Sigmoid colon (tissue), 7 donors: ENCODE results near the gene TSPAN16. TPM values are rescaled to one million over a fixed set of nuclear protein-coding genes. Genes with fewer than 3 reads are reported as not detected.

ENCODE experiments used
- DNase-seq: peaks from one replicate; pipeline ENCODE4 v3.0.0-alpha.2; 2019
- H3K27ac ChIP-seq, 4 donors: fragments of 200-600 bp; sonication (generic); one replicate each; pipeline ENCODE4 v1.5.1; 2016 to 2019; ENCODE audit warnings: mild to moderate bottlenecking in 1 of 4
- H3K27me3 ChIP-seq, 3 donors: fragments of 200-600 bp; sonication (generic); one replicate each; pipeline ENCODE4 v1.5.1; 2019; ENCODE audit warnings: mild to moderate bottlenecking in 1 of 3
- H3K36me3 ChIP-seq, 4 donors: fragments of 200-600 bp; sonication (generic); one replicate each; pipeline ENCODE4 v1.5.1; 2016 to 2019
- H3K4me1 ChIP-seq, 4 donors: fragments of 200-600 bp; sonication (generic); one replicate each; pipeline ENCODE4 v1.5.1; 2017 to 2019
- H3K4me3 ChIP-seq, 4 donors: fragments of 200-600 bp; sonication (generic); one replicate each; pipeline ENCODE4 v1.5.1; 2017 to 2019; ENCODE audit warnings: mild to moderate bottlenecking in 2 of 4, moderate library complexity in 1 of 4
- H3K9me3 ChIP-seq, 4 donors: fragments of 200-600 bp in 3 of 4; sonication (generic) in 3 of 4; one replicate each; pipeline versions ENCODE4 v1.5.1 to v1.6.1; 2013 to 2019
- CTCF ChIP-seq, 4 experiments: fragments of 450-650 bp in 3 of 4; fragments of 200-600 bp in 1 of 4; IDR thresholded peaks; one replicate each; pipeline ENCODE4 v1.5.1; 2016 to 2019; ENCODE audit warnings: antibody characterized with exemption in 4 of 4, mild to moderate bottlenecking in 3 of 4, moderate library complexity in 2 of 4
- EP300 ChIP-seq, 4 donors: sonication (generic); formaldehyde crosslinking; IDR thresholded peaks; one replicate each; pipeline ENCODE4 v1.6.1; 2017; ENCODE audit warnings: antibody characterized with exemption in 4 of 4
- POLR2A ChIP-seq, 2 donors: fragments of 450-650 bp; IDR thresholded peaks; one replicate each; pipeline ENCODE4 v1.6.1; 2016; ENCODE audit warnings: antibody characterized with exemption in 2 of 2, mild to moderate bottlenecking in 2 of 2, moderate library complexity in 2 of 2
- POLR2AphosphoS5 ChIP-seq, 4 donors: sonication (generic); formaldehyde crosslinking; IDR thresholded peaks; one replicate each; pipeline ENCODE4 v1.6.1; 2017; ENCODE audit warnings: antibody characterized with exemption in 4 of 4
- WGBS, 2 donors: extraction: QIAGEN DNeasy Blood & Tissue Kit; methylation state at CpG; one replicate each; pipeline ENCODE4 v1.1.7; 2013; 5-methylcytosine and 5-hydroxymethylcytosine counted together
- intact Hi-C: fragments of 100-400 bp; cut with DNase I; formaldehyde crosslinking; loops from one replicate; pipeline ENCODE4 v1.15.1; 2023
- polyA plus RNA-seq, 3 donors: library from polyadenylated mRNA; stranded (reverse); fragments of 200-250 nt; gene quantifications; one replicate each; pipeline ENCODE4 v1.2.3, GENCODE V29; 2013
- total RNA-seq, 4 donors: library from RNA; depleted of rRNA; stranded (reverse); fragments of >200 nt; gene quantifications; one replicate each; pipeline ENCODE4 v1.1.0, GENCODE V29; 2016
- donor health status: healthy with polysubstance abuse.
- donor health status: Bipolar disorder and iron deficiency.
- donor health status: healthy.

Gene TSPAN16
- total and polyA plus RNA-seq, 7 donors = 0.07 TPM; not detected in 6

- Histone ChIP-seq H3K9me3 (no peaks in the 10 kb centered on the region), H3K4me3 (peak within 1 kb of the TSS; percentile 85 to 100 (median 96)), H3K4me1 (peaks cover 0 to 22% (median 11%) of the 10 kb centered on the region in 4 donors), H3K36me3 (no peaks in the 10 kb centered on the region), H3K27ac (peak within 1 kb of the TSS; percentile 80 to 85 (median 85)), H3K27me3 (no peaks in the 10 kb centered on the region)
- TF ChIP-seq CTCF (IDR thresholded peaks at IDR 0.05) (peak in 2 of 4 experiments; percentile 27 to 29), POLR2AphosphoS5 (IDR thresholded peaks at IDR 0.05) (no peak)
- intact Hi-C loops = no loop called here
- WGBS, 2 donors = 1% methylated on average over 91 of the region's 91 CpGs
- peak; percentile 70 for DNase-seq
Observed at GRCh38 chr19:11261971-11262839, 33.8 kb upstream of the TSPAN16 start, which contains the start of gene DOCK6. TSS of gene DOCK6 (minus strand) at chr19:11262524. CDS start at chr19:11262440, 84 bp downstream.

- 86 to 93% methylated on average over 6 of the region's 6 CpGs for WGBS, 2 donors
- no peak overlapping the region for H3K4me3 ChIP-seq
- intact Hi-C loops = no loop called here
- TF ChIP-seq EP300 (IDR thresholded peaks at IDR 0.05) (no peak), CTCF (IDR thresholded peaks at IDR 0.05) (no peak), POLR2A (IDR thresholded peaks at IDR 0.05) (no peak), POLR2AphosphoS5 (IDR thresholded peaks at IDR 0.05) (no peak)
- peaks cover 0 to 26% (median 15%) of the 10 kb centered on the region in 4 donors for H3K4me1 ChIP-seq
- H3K27me3 ChIP-seq = no peaks in the 10 kb centered on the region
- no peak for DNase-seq
- H3K27ac ChIP-seq = no peak overlapping the region
- H3K36me3 ChIP-seq = no peaks in the 10 kb centered on the region
- no peaks in the 10 kb centered on the region for H3K9me3 ChIP-seq
Observed at GRCh38 chr19:11263726-11264125, 32.2 kb upstream of the TSPAN16 start.

GRCh38 chr19:11264452-11265176 lies 31.3 kb upstream of the TSPAN16 start:
- Histone ChIP-seq H3K36me3 (no peaks in the 10 kb centered on the region), H3K9me3 (no peaks in the 10 kb centered on the region), H3K27me3 (no peaks in the 10 kb centered on the region), H3K4me1 (peaks cover 0 to 35% (median 24%) of the 10 kb centered on the region in 4 donors), H3K27ac (peak overlapping the region; percentile 45 to 59 (median 50)), H3K4me3 (no peak overlapping the region)
- no peak for TF ChIP-seq POLR2A (IDR thresholded peaks at IDR 0.05)
- peak in 3 of 4 donors; percentile 15 to 26 (median 16) for TF ChIP-seq POLR2AphosphoS5 (IDR thresholded peaks at IDR 0.05)
- no peak for TF ChIP-seq CTCF (IDR thresholded peaks at IDR 0.05)
- TF ChIP-seq EP300 (IDR thresholded peaks at IDR 0.05) = no peak
- intact Hi-C loops = no loop called here
- peak; percentile 74 for DNase-seq
- WGBS, 2 donors = 21 to 65% methylated on average over 19 of the region's 19 CpGs

- Histone ChIP-seq H3K4me1 (peaks cover 0 to 38% (median 27%) of the 10 kb centered on the region in 4 donors), H3K27me3 (no peaks in the 10 kb centered on the region), H3K4me3 (no peak overlapping the region), H3K9me3 (no peaks in the 10 kb centered on the region), H3K36me3 (no peaks in the 10 kb centered on the region), H3K27ac (peak overlapping the region in 3 of 4 donors; percentile 47 to 59 (median 53))
- no peak for TF ChIP-seq POLR2A (IDR thresholded peaks at IDR 0.05)
- TF ChIP-seq CTCF (IDR thresholded peaks at IDR 0.05) = no peak
- TF ChIP-seq POLR2AphosphoS5 (IDR thresholded peaks at IDR 0.05) = no peak
- TF ChIP-seq EP300 (IDR thresholded peaks at IDR 0.05) = no peak
- intact Hi-C loops = no loop called here
- WGBS, 2 donors = 14 to 66% methylated on average over 6 of the region's 6 CpGs
- no peak for DNase-seq
Observed at GRCh38 chr19:11265177-11265784, 30.7 kb upstream of the TSPAN16 start.
